NCI-H128 (cell line): ENCODE data around the gene MITD1.
A peak's percentile ranks its signal among the peaks of the same experiment; 100 is the strongest.
"Not testable (repeated sequence)": the region's sequence is repeated elsewhere in the genome, so short reads cannot be mapped to it uniquely, and the experiment has no call there.

Experiments
- DNase-seq: peaks from one replicate; lab custom pipeline; 2025; ENCODE audit not compliant: unreplicated experiment; lab: John Stamatoyannopoulos, UW

Gene MITD1

DNA sequence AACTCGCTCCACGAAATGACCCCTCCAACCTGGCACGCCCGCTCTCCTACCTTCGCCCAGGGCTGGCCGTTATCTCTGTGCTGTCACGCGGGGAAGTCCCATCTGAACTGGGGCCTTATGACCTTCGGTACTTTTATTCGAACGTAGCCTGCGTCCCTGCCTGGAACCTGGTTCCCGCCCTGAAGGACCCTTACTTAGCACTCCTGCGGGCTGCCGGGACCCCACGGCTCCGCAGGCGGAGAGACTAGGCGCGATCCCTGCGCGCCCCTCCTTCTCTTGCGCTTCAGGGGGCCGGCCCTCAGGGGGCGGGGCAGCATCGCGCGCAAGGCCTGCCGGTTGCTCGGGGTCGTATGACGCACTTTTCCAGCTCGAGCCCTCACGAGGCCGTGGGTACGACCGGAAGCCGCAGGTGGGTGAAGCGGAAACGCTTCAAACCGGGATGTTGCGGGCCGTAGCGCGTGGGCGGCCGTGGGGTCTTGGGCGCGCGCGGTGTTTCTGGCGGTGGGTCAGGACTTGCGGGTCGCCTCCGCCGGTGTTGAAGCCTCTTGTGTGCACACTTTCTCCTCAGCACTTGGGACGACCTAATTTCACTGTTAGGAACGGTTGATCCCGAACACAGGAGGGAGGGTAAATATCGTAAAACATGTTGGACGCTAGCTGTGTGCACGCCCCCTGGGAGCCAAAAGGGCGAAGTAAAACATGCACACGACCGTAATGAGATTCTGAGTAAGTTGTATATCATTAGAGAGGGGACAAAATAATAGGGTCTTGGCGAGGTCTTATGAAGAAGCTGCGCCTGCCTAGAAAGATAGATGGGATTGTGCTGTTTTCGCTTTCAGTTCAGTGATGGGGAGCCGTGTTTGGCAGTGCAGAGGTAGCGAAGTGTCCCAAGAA lies 26.0 kb downstream of the MITD1 start, which contains the start of the genes LIPT1 and TSGA10:
Gene LIPT1 (plus strand): TSS at position 325 of the 894 bp plus-strand sequence. CDS start 6,991 bp downstream, outside the sequence.
Gene TSGA10 (minus strand): TSS at position 300 of the 894 bp plus-strand sequence. CDS start 45,503 bp downstream, outside the sequence.
- peak; percentile 85 for DNase-seq

DNA sequence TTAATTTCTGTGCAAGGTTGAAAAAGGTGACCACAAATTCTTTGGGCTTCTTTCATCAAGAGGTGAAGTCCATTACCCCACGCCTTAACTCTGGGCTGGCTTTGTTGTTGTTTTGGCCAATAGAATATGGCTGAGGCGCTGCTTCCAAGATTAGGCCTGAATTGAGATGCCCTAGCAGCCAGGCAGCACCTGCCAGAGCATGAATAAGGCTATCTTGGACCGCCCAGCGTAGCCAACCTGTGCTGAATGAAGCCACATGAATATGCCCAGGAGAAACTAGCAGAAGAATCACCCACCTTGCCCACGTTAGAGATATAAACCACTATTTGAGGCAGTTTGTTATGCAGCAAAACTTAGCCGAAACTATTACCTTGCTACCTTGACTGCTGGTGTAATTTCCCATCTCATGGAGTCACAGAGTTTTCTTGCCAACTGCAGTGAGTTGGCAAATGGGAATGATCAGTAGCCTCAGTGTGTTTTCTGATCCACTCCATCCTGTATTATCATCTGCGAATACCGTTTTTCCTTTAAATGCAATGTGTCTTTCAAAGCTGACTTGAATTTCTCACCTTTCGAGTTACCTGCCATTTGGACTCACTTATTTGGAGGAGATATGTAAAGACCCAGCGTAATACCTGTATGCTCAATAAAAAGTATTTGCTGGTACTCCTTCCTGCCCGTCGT lies 26.8 kb downstream of the MITD1 start:
- DNase-seq = no peak

DNA sequence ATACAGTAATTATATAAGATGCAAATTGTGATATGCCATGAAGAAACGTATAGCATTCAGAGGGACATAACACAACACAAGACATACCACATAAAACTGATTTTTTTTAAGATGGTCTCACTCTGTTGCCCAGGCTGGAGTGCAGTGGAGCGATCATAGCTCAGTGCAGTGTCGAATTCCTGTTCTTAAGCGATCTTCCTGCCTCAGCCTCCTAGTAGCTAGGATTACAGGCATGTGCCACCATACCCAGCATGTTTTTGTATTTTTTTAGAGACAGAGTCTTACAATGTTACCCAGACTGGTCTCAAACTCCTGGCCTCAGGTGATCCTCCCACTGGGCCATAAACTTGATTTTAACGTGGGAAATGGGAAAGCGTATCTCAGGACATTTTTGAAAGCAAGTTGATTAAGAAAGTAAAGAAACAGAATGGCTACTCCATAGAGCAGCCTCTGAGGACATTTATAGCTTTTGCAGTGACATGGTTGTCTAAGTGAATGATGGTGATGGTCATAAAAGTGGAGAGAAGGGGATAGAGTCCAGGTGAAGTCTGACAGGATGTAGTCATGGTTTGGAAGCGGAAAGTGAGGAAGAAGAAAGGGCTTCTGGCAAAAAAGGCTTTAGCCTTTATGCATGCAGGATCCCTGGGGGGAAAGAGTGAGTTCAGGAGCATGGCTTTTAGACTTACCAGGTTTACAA lies 28.5 kb downstream of the MITD1 start:
- no peak for DNase-seq

DNA sequence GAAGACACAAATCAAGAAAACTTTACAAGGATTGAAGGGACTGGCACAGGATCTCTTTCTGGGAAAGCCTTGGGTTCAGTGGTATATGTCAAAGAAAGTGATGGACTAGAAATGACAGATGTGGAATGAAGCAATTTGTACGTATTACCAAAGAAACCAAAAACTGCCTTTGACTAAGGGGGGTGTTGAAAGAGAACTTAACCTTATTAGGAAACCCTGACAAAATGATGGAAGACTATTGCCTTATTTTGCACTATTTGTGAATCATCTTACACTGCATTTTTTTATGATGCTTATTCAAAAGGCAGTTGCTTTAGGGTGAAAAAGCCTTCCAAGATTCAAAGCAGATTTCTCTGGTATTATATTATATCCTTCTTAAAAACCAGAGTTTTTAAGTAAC lies 30.2 kb downstream of the MITD1 start:
- DNase-seq = no peak

DNA sequence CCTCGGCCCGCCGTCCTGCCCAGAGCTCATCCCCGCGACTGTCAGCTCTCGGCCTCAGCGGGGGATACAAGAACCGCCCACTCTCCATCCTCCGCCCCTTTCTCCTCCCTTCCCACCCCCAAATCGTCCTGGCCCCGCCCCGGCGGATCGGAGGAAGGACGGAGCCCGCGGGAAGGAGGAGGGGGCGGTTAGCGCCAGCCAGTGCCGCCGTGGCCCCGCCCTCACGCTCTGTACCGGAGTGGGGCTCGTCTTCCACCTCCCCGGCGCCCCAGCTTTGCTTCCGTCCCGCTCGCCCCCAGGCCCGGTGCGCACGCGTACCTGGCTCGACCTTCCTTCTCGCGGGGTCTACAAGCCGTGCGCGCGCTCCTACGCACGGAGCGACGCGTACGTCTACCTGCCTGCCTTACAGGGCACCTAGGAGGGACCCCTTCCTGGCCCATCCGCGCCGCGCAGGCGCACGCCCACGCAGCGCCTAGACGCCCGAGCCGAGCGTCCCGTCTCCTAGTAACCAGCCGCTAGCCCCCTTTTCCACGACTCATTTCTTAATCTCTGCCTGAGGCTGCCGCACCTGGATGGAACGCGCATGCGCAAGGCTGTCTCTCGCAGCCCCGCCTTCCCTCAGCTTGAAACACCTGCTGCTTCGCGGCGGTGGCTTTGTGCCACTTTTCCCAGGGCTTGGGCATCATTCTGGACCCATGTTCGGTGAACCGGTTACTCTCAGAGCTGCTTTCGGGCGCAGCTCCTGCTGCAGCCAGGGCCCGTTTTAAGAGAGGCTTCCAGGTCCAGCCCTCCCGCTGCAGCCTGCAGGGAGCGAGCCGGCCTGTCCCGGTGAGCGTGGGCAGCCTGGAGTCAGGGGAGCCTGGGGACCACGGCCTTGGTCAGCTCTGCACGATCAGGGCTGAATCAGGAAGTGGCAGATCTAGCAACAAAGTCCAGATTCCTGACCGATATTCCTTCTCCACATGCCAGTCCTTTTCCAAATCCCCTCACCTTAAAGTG lies 39.4 kb downstream of the MITD1 start, which contains the start of gene C2orf15:
Gene C2orf15 (plus strand): TSS at position 598 of the 999 bp plus-strand sequence. CDS start 8,852 bp downstream, outside the sequence.
- peak; percentile 99 for DNase-seq

DNA sequence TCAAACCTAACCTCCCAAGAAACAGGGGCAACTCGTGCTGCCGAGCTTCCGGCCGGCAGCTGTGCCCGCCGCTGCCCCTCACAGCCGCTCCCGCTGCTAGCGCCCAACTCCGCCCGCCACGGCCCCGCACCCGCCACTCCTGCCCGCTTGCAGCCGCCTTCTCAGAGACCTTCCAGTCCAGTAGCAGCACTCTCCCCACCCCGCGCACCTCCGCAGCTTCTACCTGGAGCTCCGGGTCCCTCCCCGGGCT lies 40.1 kb downstream of the MITD1 start:
- no peak for DNase-seq

DNA sequence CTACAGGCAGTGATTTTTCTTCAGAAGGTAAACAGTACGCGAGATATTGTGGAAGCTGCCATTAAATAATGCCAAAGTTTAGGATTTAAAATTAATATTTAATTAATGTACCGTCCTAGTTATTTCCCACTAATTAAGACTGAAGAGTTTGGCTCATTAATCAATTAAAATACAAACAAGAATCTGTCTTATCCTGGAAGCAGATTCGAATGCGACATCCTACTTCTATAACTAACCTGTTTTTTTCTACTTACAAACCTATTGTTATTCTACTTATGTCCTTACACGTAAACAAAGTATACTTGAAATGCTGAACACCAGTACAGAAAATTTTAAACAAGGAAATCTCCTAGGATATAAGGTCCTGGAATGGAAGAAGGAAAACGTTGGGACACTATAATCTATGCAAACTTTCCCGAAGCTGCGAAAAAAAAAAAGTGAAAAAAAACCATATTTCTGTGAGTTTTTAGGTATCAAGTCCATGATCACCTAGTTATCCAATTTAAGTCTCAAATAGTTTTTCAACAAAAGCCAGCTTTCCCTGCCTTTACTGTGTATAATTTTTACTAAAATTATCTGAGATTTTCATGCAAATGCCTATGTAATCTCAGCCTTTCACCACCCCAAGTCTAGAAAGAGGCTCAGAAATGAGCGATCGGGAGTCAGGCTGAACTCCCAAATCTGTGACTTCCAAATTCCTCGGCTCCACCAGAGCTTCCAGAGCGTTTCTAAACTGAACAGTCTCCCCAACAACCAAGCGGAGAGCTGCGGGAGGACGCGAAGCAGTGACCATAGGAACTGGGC lies 40.6 kb downstream of the MITD1 start:
- DNase-seq = no peak

DNA sequence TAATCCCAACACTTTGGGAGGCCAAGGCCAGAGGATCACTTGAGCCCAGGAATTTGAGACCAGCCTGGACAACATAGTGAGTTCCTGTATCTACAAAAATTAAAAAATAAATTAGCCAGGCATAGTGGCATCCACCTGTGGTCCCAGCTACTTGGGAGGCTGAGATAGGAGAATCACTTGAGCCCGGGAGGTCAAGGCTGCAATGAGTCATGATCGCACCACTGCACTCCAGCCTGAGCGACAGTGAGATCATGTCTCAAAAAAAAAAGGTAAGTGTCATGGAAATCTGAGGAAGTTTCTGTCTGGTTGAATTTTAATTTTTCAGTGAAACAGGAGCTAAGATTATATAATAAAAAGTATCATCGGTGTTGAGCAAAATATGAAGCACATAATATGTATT lies 41.9 kb downstream of the MITD1 start:
- DNase-seq = no peak

DNA sequence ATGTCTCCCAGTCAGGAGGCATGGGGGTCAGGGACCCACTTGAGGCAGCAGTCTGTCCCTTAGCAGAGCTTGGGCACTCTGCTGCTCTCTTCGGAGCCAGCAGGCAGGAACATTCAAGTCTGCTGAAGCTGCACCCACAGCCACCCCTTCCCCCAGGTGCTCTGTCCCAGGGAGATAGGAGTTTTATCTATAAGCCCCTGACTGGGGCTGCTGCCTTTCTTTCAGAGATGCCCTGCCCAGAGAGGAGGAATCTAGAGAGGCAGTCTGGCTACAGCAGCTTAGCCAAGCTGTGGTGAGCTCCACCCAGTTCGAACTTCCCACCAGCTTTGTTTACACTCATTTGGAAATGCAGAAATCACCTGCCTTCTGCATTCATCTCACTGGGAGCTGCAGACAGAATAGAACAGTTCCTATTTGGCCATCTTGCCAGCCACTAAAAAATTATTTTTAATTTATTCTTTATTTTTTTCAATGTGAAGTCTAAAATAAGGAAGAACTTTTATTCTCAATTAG lies 45.8 kb downstream of the MITD1 start:
- DNase-seq = not testable (repeated sequence)

DNA sequence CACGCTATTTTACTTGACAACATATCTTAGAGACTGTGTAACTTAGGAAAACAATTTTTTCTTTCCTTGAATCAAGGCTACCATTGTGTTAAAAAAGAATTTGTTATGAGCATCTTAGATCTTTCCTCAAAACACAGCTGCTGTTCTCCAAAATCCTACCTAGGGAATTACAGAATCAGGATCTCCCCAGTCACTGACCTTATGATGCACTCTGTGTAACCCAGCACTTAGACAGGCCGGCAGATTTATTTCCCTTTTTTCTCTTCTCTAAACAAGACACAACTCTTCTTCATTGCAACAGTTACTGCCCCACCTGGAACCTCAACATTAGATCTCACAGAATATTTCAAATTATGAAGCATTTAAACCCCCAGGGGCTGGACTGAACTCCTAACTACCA lies 52.9 kb downstream of the MITD1 start:
- no peak for DNase-seq
